C4-2B (cell line): Measurements from ENCODE around the gene NRIP3.
"Not testable (repeated sequence)": the region's sequence is repeated elsewhere in the genome, so short reads cannot be mapped to it uniquely, and the experiment has no call there.

Source experiments
- H3K27ac ChIP-seq: fragments of 450-650 bp; 2 replicates; pipeline ENCODE4 v1.5.1; 2017
- CTCF ChIP-seq: fragments of 450-650 bp; conservative IDR thresholded peaks from 2 replicates; pipeline ENCODE4 v1.5.1; 2017; ENCODE audit warnings: mild to moderate bottlenecking
- ZFX ChIP-seq: fragments of 450-650 bp; IDR thresholded peaks from 2 replicates; pipeline ENCODE4 v1.6.1; 2017

NRIP3 gene

GRCh38 chr11:8988329-8989234 is 15.2 kb downstream of the NRIP3 start:
- TF ChIP-seq ZFX (no peak), CTCF (no peak)
- H3K27ac ChIP-seq, result no peak overlapping the region

- TF ChIP-seq CTCF (no peak), ZFX (no peak)
- H3K27ac ChIP-seq, result no peak overlapping the region
Measured at GRCh38 chr11:8987446-8987845, 16.4 kb downstream of the NRIP3 start.

GRCh38 chr11:8986772-8987171 is 17.0 kb downstream of the NRIP3 start:
- H3K27ac ChIP-seq, result not testable (repeated sequence)

- TF ChIP-seq CTCF (no peak), ZFX (no peak)
- H3K27ac ChIP-seq, result no peak overlapping the region
Measured at GRCh38 chr11:8985462-8985861, 18.3 kb downstream of the NRIP3 start.

GRCh38 chr11:8983552-8983951 is 20.2 kb downstream of the NRIP3 start:
- no peak for TF ChIP-seq CTCF
- TF ChIP-seq ZFX, result no peak

GRCh38 chr11:8980485-8980884 is 23.3 kb downstream of the NRIP3 start:
- TF ChIP-seq ZFX (no peak), CTCF (no peak)
- no peak overlapping the region for H3K27ac ChIP-seq

More at GRCh38 chr11:8983552-8983951, 20.2 kb downstream of the NRIP3 start:
- no peak overlapping the region for H3K27ac ChIP-seq

- not testable (repeated sequence) for H3K27ac ChIP-seq
Measured at GRCh38 chr11:8979365-8979764, 24.4 kb downstream of the NRIP3 start.

GRCh38 chr11:8973121-8973520 is 30.7 kb downstream of the NRIP3 start:
- H3K27ac ChIP-seq, result no peak overlapping the region
- TF ChIP-seq CTCF, result no peak
- no peak for TF ChIP-seq ZFX
